Measurements from ENCODE around the gene LYL1. TPM values are rescaled to one million over a fixed set of nuclear protein-coding genes. Genes with fewer than 3 reads are reported as not detected.

LYL1 gene
- total RNA-seq, 1 experiment from 2014 or later: 0.63 TPM

GRCh38 chr19:13116282-13117175 lies 13.9 kb upstream of the LYL1 start, which contains the start of gene TRMT1:
Gene TRMT1 (minus strand): TSS chr19:13116740. CDS start chr19:13116399, 341 bp downstream.
- H3K4me3 Mint-ChIP-seq: peak within 1 kb of the TSS; percentile 98 to 100
- Histone ChIP-seq H3K14ac (ENCODE audit: insufficient read depth, low read length) (peak within 1 kb of the TSS; percentile 71), H4K91ac (ENCODE audit: insufficient read length, low read depth, low read length) (peak within 1 kb of the TSS; percentile 21), H2BK5ac (ENCODE audit: insufficient read length, low read length) (no peak within 1 kb of the TSS), H3K9ac (ENCODE audit: extremely low read depth, insufficient read length, low read length) (peak within 1 kb of the TSS; percentile 94), H3K27me3 (ENCODE audit: insufficient read depth, low read length) (no peaks in the 10 kb centered on the region), H4K8ac (replicated peaks; ENCODE audit: insufficient read length, low read depth, low read length) (no peak within 1 kb of the TSS), H4K5ac (ENCODE audit: insufficient read length, low read depth, low read length) (peak within 1 kb of the TSS; percentile 83), H3K79me2 (ENCODE audit: insufficient read depth, low read length) (peaks cover 36% of the 10 kb centered on the region), H3K79me1 (ENCODE audit: insufficient read depth, low read depth, low read length, poor library complexity, severe bottlenecking) (no peaks in the 10 kb centered on the region), H3K4me2 (ENCODE audit: insufficient read depth, insufficient read length, low read length) (peak within 1 kb of the TSS; percentile 66), H4K20me1 (ENCODE audit: control insufficient read depth, insufficient read depth, insufficient read length) (no peaks in the 10 kb centered on the region), H3K4ac (ENCODE audit: low read depth, low read length) (no peak within 1 kb of the TSS), H3K56ac (ENCODE audit: insufficient read length, low read depth, low read length) (no peak within 1 kb of the TSS), H3K27ac (ENCODE audit: insufficient read length, low read depth, low read length) (peak within 1 kb of the TSS; percentile 52), H2BK120ac (ENCODE audit: low read depth, low read length, poor library complexity, severe bottlenecking) (no peak within 1 kb of the TSS), H3K18ac (ENCODE audit: insufficient read length, low read depth, low read length) (peak within 1 kb of the TSS; percentile 85), H2BK12ac (ENCODE audit: insufficient read length, low read depth, low read length) (no peak within 1 kb of the TSS), H3K23me2 (ENCODE audit: insufficient read length, low read depth, low read length, poor library complexity, severe bottlenecking) (peaks cover 11% of the 10 kb centered on the region), H3K23ac (ENCODE audit: insufficient read length, low read depth, low read length) (no peak within 1 kb of the TSS), H2BK15ac (ENCODE audit: low read depth, low read length) (no peak within 1 kb of the TSS), H2AK5ac (ENCODE audit: insufficient read length, low read length) (no peak within 1 kb of the TSS), H2BK20ac (ENCODE audit: low read depth, low read length, poor library complexity, severe bottlenecking) (no peak within 1 kb of the TSS), H3K4me1 (ENCODE audit: insufficient read depth, low read length) (peaks cover 11% of the 10 kb centered on the region; the same call in 1 of the 2 replicates), H3T11ph (ENCODE audit: low read length) (no peak within 1 kb of the TSS), H3K9me3 (ENCODE audit: control insufficient read depth, low read depth, low read length) (no peaks in the 10 kb centered on the region), H2AFZ (ENCODE audit: low read length) (no peak within 1 kb of the TSS)
- H3K4me1 Mint-ChIP-seq: peaks cover 34 to 40% of the 10 kb centered on the region in 2 experiments
- no CpG with 5 or more reads among the region's 51 CpGs for WGBS (ENCODE audit: extremely low coverage, insufficient read length, low lambda C conversion rate)
- peaks cover 0 to 1% of the 10 kb centered on the region in 2 experiments; a peak in 2 of 5 replicates for H3K9me3 Mint-ChIP-seq
- DNase-seq: peak; percentile 92
- H3K27ac Mint-ChIP-seq: peak within 1 kb of the TSS; percentile 98 to 99 (median 99)
- no peak for TF ChIP-seq CTCF (conservative IDR thresholded peaks at IDR 0.05)
- no peaks in the 10 kb centered on the region for H3K27me3 Mint-ChIP-seq (ENCODE audit: low read depth)
- peaks cover 9 to 49% (median 41%) of the 10 kb centered on the region in 3 experiments; a peak in 6 of 7 replicates for H3K36me3 Mint-ChIP-seq (ENCODE audit: insufficient read depth in 1 of 3, low read depth in 3 of 3)

Data from H9 (cell line).